HG03520 (cell line): Measurements from ENCODE around the gene NTRK3.

Source experiments
- ATAC-seq: cut with Tn5 transposase; IDR thresholded peaks from one replicate; pipeline ENCODE4 v1.9.1; 2021; ENCODE audit warnings: mild to moderate bottlenecking, moderate library complexity; ENCODE audit not compliant: unreplicated experiment

Gene NTRK3

DNA sequence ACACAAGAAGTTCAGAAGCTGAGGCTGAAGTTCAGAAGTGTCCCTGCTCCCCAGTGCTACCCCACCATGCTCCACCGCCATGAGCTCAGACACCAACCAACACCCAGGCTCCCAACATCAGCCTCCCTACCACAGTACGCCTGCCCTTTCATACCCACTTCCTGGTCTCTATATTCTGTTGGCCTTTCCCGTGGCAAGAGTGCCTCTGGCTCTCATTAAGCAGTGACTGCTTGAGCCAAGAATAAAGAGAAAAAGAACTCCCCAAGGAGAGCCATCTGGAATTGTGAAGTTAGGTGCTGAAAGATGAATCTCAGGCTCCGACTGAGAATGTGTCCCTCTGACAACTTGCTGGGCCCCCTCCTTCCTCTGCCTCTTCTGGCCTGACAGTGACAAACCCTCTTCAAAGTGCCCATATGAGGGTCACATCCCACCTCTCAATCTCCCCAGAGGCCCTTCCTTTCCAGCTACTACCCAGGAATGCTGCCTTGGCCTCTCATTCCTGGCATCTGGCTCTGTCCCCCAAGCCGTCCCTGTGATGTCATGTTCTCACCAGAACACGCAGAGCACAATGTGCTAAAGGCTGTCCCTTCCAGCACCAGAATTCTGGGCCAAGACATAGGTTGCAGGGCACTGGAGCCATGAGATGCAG is 306.8 kb downstream of the NTRK3 start:
- no peak for ATAC-seq

GRCh38 chr15:87949151-87949574 is 307.4 kb downstream of the NTRK3 start:
- no peak for ATAC-seq

GRCh38 chr15:87947560-87947959 is 309.0 kb downstream of the NTRK3 start:
- no peak for ATAC-seq

DNA sequence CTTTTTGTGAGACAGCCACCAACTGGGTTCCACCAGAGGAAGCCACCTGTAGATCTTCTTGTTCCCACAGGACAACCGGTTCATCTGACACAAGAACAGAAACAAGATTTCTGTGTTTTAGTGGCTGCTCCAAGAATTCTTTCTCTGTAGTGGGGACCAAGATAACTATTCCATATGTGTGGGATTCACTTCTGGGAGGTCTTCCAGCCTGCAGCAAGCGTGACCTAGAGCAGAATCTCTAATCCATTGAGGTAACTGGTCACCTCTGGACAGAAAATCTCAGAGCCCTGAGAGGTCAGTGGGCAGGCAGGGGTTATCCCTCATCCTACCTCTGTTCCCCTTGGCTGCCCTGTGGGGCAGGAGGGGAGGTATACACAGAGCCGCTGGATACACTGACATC is 311.3 kb downstream of the NTRK3 start:
- ATAC-seq, result no peak

- no peak for ATAC-seq
Observed at GRCh38 chr15:87944691-87945090, 311.8 kb downstream of the NTRK3 start.

DNA sequence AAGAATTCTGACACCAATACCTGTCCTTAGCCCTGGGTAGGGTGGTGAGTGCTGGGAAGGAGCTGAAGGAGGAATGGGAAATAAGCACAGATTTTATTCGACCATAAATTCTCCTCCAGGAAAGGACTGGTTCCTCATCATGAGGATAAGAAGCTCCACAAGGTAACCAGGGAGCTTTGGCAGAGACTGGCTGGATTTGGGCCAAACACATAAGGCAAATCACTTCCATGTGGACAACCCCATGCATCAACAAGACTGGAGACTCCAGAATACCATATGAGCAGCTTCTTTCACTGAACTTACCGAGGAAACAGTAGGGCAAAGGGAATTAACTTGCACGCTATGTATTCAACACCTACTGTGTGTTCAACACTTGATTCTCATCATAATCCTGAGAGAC is 312.5 kb downstream of the NTRK3 start:
- no peak for ATAC-seq

DNA sequence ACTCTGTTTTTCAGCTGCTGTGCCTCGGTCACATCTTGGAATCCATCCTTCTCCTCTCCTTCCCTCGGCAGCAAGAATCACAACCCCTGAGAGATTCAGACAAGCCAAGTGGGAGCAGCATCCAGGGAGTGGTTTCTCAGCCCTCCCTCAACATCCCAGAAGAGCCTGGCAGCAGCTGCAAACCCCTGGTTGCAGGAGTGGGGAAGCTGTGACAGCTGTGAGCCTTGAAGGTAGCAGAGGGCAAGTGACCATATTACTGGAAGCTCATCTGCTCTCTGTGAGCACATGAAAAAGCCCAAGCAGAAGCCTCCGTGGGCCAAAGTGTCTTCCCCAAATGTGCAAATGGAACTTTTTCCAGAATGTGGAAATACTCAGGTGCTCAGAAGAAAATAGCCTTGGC is 312.9 kb downstream of the NTRK3 start:
- ATAC-seq, result no peak

DNA sequence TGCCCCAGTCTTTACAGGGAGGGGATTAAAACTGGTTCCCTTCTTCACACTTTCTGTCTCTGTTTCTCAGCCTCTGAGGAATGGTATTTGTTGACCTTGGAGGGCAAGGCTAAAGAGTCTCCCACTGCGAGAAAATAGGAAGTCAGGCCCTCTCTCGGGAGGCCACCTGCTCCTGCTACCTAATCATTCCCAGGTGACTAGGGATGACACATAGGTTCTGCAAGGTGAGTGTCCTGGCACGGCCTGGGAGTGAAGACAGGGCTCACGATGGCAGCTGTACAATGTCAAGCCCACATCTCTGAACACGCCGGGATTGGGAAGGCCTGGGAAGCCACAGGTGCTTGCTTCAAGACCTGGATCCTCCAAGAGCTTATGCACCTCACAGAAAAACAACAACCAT is 314.2 kb downstream of the NTRK3 start:
- ATAC-seq, result no peak

GRCh38 chr15:87941606-87942005 is 314.9 kb downstream of the NTRK3 start:
- no peak for ATAC-seq

DNA sequence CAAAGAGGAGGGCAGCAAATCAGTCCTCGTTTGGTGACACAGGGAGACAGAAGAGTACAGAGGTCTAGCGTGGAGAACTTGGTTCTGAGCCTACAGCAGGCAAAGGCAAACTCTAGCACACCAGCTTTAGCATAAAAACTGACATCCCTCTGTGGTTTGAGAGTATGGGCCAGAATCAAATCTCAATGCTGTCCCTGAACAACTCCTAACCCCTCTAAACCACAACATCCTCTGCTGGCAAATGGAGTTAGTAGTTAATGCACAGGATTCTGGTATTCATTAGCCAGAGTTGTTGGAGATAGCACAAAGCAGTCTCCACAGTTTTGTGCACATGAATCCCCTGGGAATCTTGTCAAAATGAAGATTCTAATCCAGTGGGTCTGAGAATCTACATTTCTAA is 315.8 kb downstream of the NTRK3 start:
- ATAC-seq, result no peak

DNA sequence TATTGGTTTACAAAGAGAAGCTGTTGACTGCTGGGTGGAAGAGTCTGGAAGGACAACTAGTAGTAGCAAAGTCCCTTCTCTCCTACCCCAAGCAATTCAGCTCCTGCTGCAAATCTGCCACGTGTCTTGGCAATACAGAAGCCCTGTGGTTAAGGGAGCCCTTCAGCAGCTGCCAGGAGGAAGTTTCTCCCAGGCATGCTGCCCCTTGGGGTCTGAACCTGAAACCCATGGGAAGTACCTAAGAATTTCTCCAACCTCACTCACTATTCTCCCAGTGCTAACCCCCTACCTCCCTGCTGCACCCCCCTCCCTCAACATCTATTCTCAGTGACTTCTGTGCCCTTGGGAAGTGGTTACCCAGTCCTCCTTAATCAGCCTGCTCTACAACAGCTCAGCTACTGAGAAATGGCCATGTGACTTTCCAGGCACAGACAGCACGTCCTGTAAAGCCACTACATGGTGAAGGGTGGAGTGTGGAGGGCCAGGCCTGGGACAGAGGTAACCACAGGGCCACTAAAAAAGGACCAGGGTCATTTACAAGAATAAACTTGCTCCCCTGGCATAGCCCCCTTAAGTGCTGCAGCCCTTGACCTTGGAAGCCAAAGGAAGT is 316.6 kb downstream of the NTRK3 start:
- no peak for ATAC-seq

- ATAC-seq, result no peak
Observed at GRCh38 chr15:87938031-87938430, 318.5 kb downstream of the NTRK3 start.

GRCh38 chr15:87935583-87935982 is 321.0 kb downstream of the NTRK3 start:
- no peak for ATAC-seq

GRCh38 chr15:87931584-87931983 is 325.0 kb downstream of the NTRK3 start:
- ATAC-seq, result no peak

- no peak for ATAC-seq
Observed at GRCh38 chr15:87930457-87930856, 326.1 kb downstream of the NTRK3 start.

- no peak for ATAC-seq
Observed at GRCh38 chr15:87929841-87930240, 326.7 kb downstream of the NTRK3 start.

GRCh38 chr15:87924433-87924832 is 332.1 kb downstream of the NTRK3 start:
- no peak for ATAC-seq

DNA sequence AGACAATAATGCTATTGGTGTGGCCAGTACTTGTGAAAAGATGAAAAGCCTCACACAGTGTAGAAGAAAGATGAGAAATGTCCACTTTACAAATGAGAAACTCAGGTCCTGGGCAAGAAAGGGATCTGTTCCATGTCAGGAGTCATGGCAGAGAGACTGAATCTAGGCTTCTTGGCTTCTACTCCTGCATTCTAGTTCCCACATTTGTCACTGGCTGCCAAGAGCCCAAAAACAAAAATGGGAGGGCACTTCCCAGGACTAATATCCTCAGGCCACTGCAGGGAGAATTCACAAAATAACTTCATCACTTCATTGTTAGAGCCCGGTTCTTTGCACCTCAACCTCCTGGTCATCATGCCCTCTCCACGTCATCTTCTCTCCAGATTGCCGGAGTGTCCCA is 337.5 kb downstream of the NTRK3 start:
- ATAC-seq, result no peak

- ATAC-seq, result no peak
Observed at GRCh38 chr15:87917480-87917879, 339.1 kb downstream of the NTRK3 start.

DNA sequence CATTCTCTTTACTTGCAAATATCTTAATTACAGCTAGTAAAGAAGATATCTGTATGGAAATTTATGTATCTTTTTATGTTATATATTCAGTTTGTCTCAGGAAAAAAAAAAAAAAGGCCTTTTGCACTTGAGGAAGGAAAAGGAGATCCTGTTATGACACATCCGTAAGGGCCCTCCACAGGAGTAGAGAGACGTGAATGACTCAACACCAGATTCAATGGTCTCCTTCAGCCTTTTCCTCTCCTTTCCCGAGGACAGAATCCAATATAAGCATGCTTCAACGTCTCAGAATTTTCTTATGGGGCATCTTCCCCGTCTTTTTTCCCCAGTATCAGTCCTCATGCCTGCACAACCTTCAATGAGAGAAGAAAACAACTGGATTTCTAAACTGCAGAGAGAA is 340.3 kb downstream of the NTRK3 start:
- no peak for ATAC-seq

DNA sequence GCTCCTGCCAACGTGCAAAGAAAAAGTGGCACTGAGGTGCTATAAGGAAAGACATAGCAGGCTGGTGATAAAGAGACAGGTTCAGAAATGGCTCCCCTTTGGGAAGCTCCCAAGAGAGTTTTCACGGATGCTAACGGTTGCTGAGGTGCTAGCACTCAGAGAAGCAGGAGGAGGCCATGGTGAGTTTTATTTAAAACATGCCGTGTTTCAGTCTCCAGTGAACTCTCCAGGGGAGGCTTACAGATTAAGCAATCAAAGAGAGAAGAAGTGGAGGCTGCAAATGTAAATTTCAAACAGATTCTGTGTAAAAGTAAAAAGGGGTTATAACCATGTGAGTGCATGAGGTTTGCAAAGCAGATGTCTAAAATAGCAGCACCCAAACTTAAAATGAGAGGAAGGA is 346.2 kb downstream of the NTRK3 start:
- no peak for ATAC-seq

DNA sequence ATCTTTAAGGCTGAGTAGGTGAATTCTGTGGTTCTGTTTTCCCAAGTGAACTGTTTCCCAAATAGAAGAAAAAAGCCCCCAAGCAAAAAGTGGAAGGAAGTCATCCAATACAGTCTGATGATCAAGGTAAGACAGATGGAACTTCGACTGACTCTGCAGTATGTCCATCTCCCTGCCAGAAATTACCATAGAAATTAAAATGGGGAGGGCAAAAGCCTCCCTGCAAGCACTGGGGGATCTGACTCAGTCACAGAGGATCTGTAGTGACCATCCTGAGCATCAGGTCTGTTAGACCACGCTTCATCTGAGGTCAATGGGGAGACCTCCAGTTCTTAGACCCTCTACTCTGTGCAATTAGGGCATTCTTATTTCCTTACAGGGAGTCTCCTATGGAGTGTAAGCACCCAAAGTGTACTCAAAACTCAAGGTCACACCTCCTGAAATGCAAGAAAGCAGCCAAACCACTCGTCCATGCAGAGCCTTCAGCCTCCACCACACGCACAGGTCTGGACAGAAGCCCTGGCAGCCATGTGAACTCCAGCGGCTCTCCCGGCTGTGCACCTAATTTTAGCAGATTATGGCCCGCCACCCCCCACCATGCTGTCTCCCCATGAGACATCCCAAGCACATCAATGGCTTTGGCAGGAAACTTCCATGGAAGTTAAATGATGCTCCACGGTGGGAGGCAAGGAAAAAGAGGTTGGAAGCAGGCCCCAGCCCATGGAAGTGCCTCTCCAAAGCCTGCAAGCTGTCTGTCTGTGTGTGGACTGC is 348.7 kb downstream of the NTRK3 start:
- ATAC-seq, result no peak
